NCI-H146 (cell line): ENCODE data around the gene CLMN.

Experiments
- DNase-seq: peaks from one replicate; lab custom pipeline; 2025; lab: John Stamatoyannopoulos, UW

CLMN gene

GRCh38 chr14:95137804-95138167, 181.9 kb downstream of the CLMN start:
- no peak for DNase-seq

- DNase-seq = no peak
Observed at GRCh38 chr14:95137164-95137803, 182.4 kb downstream of the CLMN start.

DNA sequence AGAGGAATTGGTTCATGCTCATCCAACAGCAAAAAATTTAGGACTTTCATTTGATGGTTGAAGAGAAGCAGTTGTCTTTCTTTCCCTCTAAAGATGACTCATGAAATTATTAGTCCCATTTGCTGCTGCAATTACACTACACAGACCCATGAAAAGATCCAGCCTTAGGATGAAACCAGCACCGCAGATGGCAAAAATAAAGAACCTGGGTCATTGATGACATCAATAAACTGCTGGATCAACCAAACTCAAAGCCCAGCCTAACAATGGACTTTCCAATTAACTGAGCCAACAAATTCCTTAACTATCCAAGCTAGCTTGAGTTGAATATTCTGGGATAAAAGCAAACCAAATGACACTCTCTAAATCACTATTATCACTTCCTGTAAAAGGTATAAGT, 183.1 kb downstream of the CLMN start:
- no peak for DNase-seq

GRCh38 chr14:95134304-95134933, 185.3 kb downstream of the CLMN start:
- no peak for DNase-seq

GRCh38 chr14:95133282-95133681, 186.4 kb downstream of the CLMN start:
- no peak for DNase-seq

DNA sequence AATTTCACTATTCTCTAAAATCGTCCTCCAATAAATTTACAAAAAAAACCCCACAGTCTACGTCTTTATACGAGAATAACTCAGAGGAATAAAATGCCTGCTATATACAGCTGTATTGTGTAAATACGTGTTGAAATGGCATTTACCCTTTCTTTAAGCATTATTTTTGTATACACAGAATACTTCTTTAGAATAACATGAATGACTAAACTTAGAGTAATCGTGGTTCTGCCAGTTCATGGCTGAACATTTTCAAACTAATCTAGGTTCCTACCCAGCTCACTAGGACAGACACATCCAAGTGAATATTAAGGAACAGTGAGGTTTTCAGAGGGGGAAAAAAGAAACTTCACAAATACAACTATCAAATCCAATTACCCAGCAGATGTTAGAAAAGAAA, 186.9 kb downstream of the CLMN start:
- DNase-seq = no peak
